GM23338 (cell line): Measurements from ENCODE around the gene RAB40A.

Experiments used
- EZH2 ChIP-seq: fragments of 200-600 bp; sonication (generic); IDR thresholded peaks from one replicate; pipeline ENCODE4 v1.8.0; 2017; ENCODE audit warnings: antibody characterized with exemption, mild to moderate bottlenecking, low read depth; ENCODE audit not compliant: unreplicated experiment
- POLR2AphosphoS5 ChIP-seq: IDR thresholded peaks from 2 replicates; pipeline ENCODE4 v1.6.1; 2016; ENCODE audit warnings: antibody characterized with exemption, low read depth
- ZNF331 ChIP-seq: fragments of 250-450 bp; sonication (Bioruptor Pico); IDR thresholded peaks from 2 replicates; pipeline ENCODE4 v1.5.0; 2020; ENCODE audit warnings: low read depth, mild to moderate bottlenecking, moderate library complexity
- TF ChIP-seq, protein P1 (sequence below), 2 experiments: fragments of 200-600 bp in 1 of 2; sonication (generic) in 1 of 2; conservative IDR thresholded peaks; 2 replicates each; pipeline versions ENCODE4 v1.5.1 to v1.6.1; 2016 to 2017; ENCODE audit warnings: antibody characterized with exemption in 2 of 2, low read depth in 2 of 2, mild to moderate bottlenecking in 2 of 2, moderate library complexity in 1 of 2

- TF ChIP-seq, protein P1, sequence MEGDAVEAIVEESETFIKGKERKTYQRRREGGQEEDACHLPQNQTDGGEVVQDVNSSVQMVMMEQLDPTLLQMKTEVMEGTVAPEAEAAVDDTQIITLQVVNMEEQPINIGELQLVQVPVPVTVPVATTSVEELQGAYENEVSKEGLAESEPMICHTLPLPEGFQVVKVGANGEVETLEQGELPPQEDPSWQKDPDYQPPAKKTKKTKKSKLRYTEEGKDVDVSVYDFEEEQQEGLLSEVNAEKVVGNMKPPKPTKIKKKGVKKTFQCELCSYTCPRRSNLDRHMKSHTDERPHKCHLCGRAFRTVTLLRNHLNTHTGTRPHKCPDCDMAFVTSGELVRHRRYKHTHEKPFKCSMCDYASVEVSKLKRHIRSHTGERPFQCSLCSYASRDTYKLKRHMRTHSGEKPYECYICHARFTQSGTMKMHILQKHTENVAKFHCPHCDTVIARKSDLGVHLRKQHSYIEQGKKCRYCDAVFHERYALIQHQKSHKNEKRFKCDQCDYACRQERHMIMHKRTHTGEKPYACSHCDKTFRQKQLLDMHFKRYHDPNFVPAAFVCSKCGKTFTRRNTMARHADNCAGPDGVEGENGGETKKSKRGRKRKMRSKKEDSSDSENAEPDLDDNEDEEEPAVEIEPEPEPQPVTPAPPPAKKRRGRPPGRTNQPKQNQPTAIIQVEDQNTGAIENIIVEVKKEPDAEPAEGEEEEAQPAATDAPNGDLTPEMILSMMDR (conservative IDR thresholded peaks at IDR 0.05; ENCODE audit: low read depth in 2 of 2), result no peak
- TF ChIP-seq POLR2AphosphoS5 (no peak), ZNF331 (CRISPR knock-in tag) (no peak), EZH2 (no peak)
Measured at GRCh38 chrX:103524747-103525146, 5.5 kb upstream of the RAB40A start.
